Fibroblast of upper back skin (primary cell): ENCODE data around the gene PCBD1.

ENCODE experiments used
- DNase-seq: peaks from one replicate; pipeline ENCODE4 v3.0.0-alpha.2; 2013

Gene PCBD1

DNA sequence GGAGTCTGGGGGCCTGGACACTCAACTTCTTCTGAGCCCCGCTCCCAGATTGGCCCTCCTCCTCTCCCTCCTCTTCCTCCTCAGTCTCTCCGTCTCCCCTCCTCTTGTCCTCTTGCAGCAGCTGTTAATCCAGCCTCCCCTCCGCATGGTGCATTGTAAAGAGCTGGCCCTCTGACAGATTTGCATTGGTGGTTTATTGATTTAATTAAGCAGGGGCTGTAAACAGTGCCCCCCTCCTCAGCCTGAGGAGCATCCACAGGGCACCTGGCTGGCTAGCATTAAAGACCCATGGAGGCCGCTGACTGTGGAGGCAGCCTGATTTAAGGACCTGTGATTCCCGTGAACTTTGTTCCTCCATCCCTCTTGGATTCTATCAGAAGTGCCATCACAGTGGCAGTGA, 28.9 kb upstream of the PCBD1 start:
- no peak for DNase-seq

- DNase-seq, result no peak
These were observed 27.9 kb upstream of the PCBD1 start for GRCh38 chr10:70916241-70916640.

- DNase-seq, result no peak
These were observed 27.4 kb upstream of the PCBD1 start for GRCh38 chr10:70915806-70916205.

DNA sequence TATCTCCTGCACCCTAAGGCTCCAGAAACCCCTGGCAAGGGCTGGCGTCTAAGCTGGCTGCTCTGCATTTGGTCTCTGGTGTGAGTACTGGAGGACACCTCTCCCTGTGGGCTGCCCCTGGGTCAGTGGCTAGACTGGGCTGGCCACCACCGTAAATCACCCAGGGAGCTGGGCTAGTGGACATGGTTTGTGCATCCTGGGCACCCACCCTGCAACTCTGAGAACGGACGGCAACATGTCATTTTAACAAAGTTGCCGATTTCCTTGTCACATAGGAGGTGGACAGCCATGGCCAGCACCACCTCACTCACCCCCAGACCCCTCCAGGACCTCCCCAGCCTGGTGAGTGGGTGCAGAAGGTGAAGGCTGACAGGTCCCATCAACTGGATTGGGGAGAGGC, 26.8 kb upstream of the PCBD1 start:
- no peak for DNase-seq

DNA sequence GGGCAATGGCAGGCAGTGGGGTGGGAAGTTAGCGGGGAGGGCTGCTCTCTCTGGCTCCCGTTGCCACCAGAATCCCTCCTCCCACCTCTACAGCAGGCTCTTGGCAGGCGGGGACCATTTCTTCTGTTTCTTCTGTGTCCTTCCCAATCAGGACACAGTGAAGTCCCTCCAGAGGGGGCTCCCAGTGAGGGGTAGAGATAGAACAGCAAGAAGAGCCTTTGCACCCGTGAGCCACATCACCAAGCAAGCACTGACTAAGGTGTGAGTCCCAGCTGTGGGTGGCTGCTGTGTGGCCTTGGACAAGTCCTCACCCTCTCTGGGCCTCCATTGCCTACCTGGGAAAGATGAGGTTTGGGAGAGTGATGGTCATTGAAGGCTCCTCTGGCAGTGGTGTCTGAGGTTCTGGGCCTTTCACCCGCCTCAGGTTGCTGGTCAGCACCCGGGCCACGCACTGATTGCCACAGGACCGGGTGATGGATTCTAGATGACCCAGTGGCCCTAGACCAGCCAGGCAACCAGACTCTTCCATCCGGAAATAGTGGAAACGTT, 26.0 kb upstream of the PCBD1 start:
- DNase-seq, result no peak

GRCh38 chr10:70913893-70914240, 25.5 kb upstream of the PCBD1 start:
- DNase-seq, result no peak

- DNase-seq, result no peak
These were observed 25.0 kb upstream of the PCBD1 start for GRCh38 chr10:70913191-70913892.

- DNase-seq, result no peak
These were observed 24.2 kb upstream of the PCBD1 start for GRCh38 chr10:70912556-70912955.

GRCh38 chr10:70911386-70911785, 23.0 kb upstream of the PCBD1 start:
- no peak for DNase-seq

GRCh38 chr10:70910486-70911341, 22.3 kb upstream of the PCBD1 start:
- no peak for DNase-seq

- DNase-seq, result no peak
These were observed 21.1 kb upstream of the PCBD1 start for GRCh38 chr10:70909326-70909935.

- DNase-seq, result no peak
These were observed 20.3 kb upstream of the PCBD1 start for GRCh38 chr10:70908406-70909296.

GRCh38 chr10:70907637-70908405, 19.5 kb upstream of the PCBD1 start:
- DNase-seq, result no peak

- DNase-seq, result no peak
These were observed 18.7 kb upstream of the PCBD1 start for GRCh38 chr10:70906953-70907636.

DNA sequence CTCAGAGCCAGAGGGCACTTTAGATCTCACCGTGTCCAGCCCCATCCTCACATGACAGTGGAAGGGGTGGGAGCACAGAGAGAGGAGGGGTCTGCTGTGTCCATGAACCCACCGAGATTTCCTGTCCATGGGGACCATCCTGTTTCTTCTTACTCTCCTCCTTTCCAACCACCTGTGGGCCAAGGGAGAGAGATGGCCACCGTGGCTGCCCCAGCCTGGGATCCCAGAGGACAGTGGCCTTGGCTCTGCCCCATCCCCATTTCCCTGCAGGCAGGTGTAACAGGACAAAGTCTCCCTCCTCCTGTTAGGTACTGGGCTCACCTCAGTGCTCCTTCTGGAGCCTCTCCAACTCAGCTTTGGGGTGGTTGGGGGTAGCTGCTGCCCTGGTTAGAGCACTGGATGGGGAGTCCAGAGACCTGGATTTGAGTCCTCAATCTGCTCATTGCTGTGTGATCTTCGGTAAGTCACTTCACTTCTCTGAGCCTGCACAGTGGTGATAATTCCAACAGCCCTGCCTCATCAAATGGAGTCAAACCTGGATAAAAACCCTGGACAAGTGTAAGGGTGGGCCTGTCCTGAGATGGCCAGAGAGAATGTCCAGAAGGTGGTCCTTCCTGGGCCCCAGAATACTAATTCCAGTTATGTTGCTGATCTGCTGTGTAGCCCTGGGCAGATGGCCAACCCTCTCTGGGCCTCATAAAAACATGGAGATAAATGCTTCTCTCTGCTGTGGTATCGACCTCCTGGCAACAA, 17.8 kb upstream of the PCBD1 start:
- no peak for DNase-seq

DNA sequence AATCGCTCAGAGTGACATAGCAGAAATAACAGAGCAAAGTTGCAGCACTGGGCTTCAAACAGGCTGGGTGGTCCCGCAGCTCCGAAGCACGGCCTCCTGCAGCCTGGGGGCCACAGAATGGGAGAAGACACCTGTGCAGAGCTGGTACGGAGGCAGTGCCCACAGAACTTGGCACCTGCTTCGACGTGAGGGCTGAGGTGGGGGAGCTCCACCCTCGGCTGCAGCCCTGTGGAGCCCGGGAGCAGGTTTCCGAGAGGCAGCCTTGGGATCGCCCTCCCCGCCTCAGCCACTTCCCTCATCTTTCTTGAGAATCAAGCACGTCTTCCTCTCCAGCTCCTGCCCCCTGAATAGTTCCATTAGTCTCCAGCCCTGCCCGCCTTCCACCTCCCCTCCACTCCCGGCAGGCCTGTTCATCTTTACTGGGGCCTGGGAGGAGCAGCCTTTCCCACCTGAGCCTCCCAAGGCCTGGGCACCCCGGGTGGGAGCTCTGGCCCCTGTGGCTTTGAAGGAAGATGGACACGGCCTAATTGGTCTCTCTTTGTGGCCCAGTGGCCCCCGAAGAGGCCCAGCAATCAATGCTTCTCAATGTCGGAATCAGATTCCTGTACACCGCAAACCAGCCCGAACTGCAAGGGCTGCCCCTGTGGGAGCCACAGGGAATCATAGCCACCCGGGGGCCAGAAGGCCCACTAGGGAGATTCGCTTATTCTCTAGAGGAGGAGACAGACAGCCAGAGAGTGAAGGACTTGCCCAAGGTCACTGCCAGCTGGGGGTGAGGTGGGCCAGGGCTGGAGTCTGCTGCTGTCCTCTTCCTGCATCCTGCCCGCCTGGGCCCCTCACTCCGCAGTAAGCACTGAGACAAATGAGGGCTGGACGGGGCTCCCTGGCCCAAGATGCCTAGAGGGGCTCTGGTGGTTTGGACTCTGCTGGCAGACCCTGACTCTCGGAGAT, 17.0 kb upstream of the PCBD1 start:
- DNase-seq, result no peak

DNA sequence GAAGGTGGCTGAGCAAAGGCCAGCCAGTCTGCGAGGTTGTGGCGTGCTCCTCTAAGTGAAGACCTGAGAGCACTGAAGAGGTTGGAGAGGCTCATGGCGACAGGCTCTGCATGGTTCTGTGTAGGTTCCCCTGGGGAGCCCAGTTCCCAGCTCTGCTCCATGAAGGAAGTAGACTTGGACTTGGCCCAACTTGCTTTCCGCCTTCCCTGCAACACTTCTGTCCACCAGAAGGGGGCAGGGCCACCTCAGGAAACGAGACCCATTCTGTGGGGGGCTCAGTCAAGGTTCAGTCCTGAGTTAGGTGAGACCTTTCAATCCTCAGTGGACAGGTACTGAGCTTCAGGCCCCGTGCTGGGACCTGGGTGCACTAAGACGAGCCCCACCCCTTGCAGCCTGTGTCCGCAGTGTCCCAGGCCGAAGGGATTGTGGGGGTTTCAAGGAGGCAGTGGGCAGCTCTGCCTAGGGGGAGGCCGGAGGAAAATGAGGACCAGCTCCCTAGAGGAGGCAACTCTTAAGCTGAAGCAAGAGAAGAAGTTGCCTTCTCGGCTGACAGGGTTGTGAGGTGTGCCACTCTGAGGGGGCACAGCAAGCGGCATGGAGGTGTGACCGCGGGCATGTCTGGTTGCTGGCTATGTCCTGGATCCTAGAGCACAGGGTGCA, 15.0 kb upstream of the PCBD1 start:
- DNase-seq, result peak; percentile 44

- DNase-seq, result no peak
These were observed 14.4 kb upstream of the PCBD1 start for GRCh38 chr10:70902661-70903261.
